ENCODE data around the gene ZNF292. TPM values are rescaled to one million over a fixed set of nuclear protein-coding genes. Genes with fewer than 3 reads are reported as not detected.
"Not testable (repeated sequence)": the region's sequence is repeated elsewhere in the genome, so short reads cannot be mapped to it uniquely, and the experiment has no call there.

The ZNF292 gene
- total RNA-seq, 4 donors from 2014 or later, result 62.5 to 74.7 (median 69.3) TPM

DNA sequence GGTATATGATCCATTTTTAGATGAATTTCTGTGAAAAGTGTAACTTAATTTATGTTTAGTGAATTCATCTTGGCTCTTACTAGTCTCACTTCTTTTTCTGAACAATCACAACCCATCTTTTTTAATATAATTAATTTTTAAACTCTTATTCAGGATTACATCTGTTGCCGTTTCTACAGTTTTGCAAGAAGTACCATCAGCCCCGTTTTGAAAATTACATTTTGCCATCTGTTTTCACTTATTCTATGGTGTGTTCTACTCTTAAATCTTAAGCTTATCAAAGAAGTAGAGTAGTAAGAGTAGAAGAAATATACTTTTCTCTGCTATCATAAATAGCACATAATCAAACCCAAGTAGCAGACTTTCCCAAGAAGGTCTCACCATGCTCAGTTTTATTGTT lies 70.1 kb downstream of the ZNF292 start:
- Histone ChIP-seq H3K4me3 (no peak overlapping the region), H3K27me3 (no peaks in the 10 kb centered on the region), H3K27ac (no peak overlapping the region), H3K4me1 (no peaks in the 10 kb centered on the region), H3K9me3 (no peaks in the 10 kb centered on the region), H3K36me3 (peaks cover 0 to 63% (median 0%) of the 10 kb centered on the region in 3 donors)
- no peak for DNase-seq
- TF ChIP-seq, protein P1, sequence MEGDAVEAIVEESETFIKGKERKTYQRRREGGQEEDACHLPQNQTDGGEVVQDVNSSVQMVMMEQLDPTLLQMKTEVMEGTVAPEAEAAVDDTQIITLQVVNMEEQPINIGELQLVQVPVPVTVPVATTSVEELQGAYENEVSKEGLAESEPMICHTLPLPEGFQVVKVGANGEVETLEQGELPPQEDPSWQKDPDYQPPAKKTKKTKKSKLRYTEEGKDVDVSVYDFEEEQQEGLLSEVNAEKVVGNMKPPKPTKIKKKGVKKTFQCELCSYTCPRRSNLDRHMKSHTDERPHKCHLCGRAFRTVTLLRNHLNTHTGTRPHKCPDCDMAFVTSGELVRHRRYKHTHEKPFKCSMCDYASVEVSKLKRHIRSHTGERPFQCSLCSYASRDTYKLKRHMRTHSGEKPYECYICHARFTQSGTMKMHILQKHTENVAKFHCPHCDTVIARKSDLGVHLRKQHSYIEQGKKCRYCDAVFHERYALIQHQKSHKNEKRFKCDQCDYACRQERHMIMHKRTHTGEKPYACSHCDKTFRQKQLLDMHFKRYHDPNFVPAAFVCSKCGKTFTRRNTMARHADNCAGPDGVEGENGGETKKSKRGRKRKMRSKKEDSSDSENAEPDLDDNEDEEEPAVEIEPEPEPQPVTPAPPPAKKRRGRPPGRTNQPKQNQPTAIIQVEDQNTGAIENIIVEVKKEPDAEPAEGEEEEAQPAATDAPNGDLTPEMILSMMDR (IDR thresholded peaks at IDR 0.05), result no peak
- TF ChIP-seq POLR2A (IDR thresholded peaks at IDR 0.05), result no peak

DNA sequence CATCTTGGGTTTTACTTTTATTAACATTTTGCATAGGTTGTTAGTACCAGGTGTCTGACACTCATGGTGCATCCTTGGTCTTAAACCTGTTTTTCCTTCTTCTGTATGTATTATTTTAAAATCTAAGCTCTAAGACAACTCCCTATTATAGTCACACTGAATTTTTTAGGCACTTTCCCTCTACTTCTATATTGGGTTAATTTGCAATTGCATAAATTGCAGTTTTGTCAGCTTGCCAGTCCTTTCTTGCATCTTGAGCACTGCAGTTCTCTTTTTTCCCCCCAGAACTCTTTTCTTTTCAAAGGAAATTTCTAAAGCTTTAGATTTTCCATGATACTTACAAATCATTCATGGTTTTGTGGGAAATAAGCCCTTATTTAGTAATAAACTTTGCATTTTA lies 70.6 kb downstream of the ZNF292 start:
- DNase-seq, result no peak
- H3K4me3 ChIP-seq, result no peak overlapping the region
- no peak for TF ChIP-seq POLR2A (IDR thresholded peaks at IDR 0.05)
- TF ChIP-seq, protein P1 (IDR thresholded peaks at IDR 0.05), result no peak
- no peaks in the 10 kb centered on the region for H3K4me1 ChIP-seq
- no peaks in the 10 kb centered on the region for H3K9me3 ChIP-seq
- H3K36me3 ChIP-seq, result peaks cover 0 to 60% (median 0%) of the 10 kb centered on the region in 3 donors
- H3K27me3 ChIP-seq, result no peaks in the 10 kb centered on the region
- H3K27ac ChIP-seq, result no peak overlapping the region

GRCh38 chr6:87230801-87231200 lies 75.4 kb downstream of the ZNF292 start:
- H3K4me3 ChIP-seq, result no peak overlapping the region
- TF ChIP-seq, protein P1 (IDR thresholded peaks at IDR 0.05), result no peak
- no peak for TF ChIP-seq POLR2A (IDR thresholded peaks at IDR 0.05)
- no peaks in the 10 kb centered on the region for H3K4me1 ChIP-seq
- no peaks in the 10 kb centered on the region for H3K27me3 ChIP-seq
- no peak overlapping the region for H3K27ac ChIP-seq
- DNase-seq, result no peak
- H3K36me3 ChIP-seq, result peaks cover 0 to 34% (median 0%) of the 10 kb centered on the region in 3 donors
- no peaks in the 10 kb centered on the region for H3K9me3 ChIP-seq

GRCh38 chr6:87237804-87238203 lies 82.4 kb downstream of the ZNF292 start:
- Histone ChIP-seq H3K9me3 (peaks cover 0 to 2% (median 0%) of the 10 kb centered on the region in 4 donors), H3K27ac (no peak overlapping the region), H3K36me3 (peaks cover 0 to 42% (median 0%) of the 10 kb centered on the region in 3 donors), H3K4me1 (no peaks in the 10 kb centered on the region), H3K4me3 (no peak overlapping the region), H3K27me3 (no peaks in the 10 kb centered on the region)
- no peak for TF ChIP-seq POLR2A (IDR thresholded peaks at IDR 0.05)
- TF ChIP-seq, protein P1 (IDR thresholded peaks at IDR 0.05), result peak; percentile 22 to 68 (median 57)
- DNase-seq, result no peak

GRCh38 chr6:87239098-87239635 lies 83.8 kb downstream of the ZNF292 start:
- not testable (repeated sequence) for H3K4me3 ChIP-seq

GRCh38 chr6:87241304-87241703 lies 85.9 kb downstream of the ZNF292 start:
- DNase-seq, result no peak
- Histone ChIP-seq H3K27ac (no peak overlapping the region), H3K36me3 (peaks cover 0 to 47% (median 0%) of the 10 kb centered on the region in 3 donors), H3K4me1 (no peaks in the 10 kb centered on the region), H3K4me3 (no peak overlapping the region), H3K9me3 (peaks cover 0 to 2% (median 0%) of the 10 kb centered on the region in 4 donors), H3K27me3 (no peaks in the 10 kb centered on the region)
- no peak for TF ChIP-seq POLR2A (IDR thresholded peaks at IDR 0.05)
- TF ChIP-seq, protein P1 (IDR thresholded peaks at IDR 0.05), result no peak

More at GRCh38 chr6:87239098-87239635, 83.8 kb downstream of the ZNF292 start:
- peaks cover 0 to 31% (median 0%) of the 10 kb centered on the region in 3 donors for H3K36me3 ChIP-seq
- H3K4me1 ChIP-seq, H3K9me3 ChIP-seq, H3K27me3 ChIP-seq, H3K27ac ChIP-seq, DNase-seq: not testable (repeated sequence)

All from Peyer's patch (tissue), 4 donors.